OCI-LY3 (cell line): ENCODE results near the gene PDE4D.

Experiments used
- EZH2phosphoT487 ChIP-seq: fragments of 200-600 bp; shearing (Covaris generic); IDR thresholded peaks from 2 replicates; pipeline ENCODE4 v1.6.1; 2018; ENCODE audit warnings: antibody characterized with exemption, mixed run types, low read depth
- TF ChIP-seq, protein P1 (sequence below): fragments of 200-600, 300-600 bp; sonication (generic); IDR thresholded peaks from 2 replicates; pipeline ENCODE4 v1.5.1; 2014; ENCODE audit warnings: antibody characterized with exemption, low read length, low read depth

GRCh38 chr5:59354274-59354673, 539.3 kb downstream of the PDE4D start:
- TF ChIP-seq, protein P1, sequence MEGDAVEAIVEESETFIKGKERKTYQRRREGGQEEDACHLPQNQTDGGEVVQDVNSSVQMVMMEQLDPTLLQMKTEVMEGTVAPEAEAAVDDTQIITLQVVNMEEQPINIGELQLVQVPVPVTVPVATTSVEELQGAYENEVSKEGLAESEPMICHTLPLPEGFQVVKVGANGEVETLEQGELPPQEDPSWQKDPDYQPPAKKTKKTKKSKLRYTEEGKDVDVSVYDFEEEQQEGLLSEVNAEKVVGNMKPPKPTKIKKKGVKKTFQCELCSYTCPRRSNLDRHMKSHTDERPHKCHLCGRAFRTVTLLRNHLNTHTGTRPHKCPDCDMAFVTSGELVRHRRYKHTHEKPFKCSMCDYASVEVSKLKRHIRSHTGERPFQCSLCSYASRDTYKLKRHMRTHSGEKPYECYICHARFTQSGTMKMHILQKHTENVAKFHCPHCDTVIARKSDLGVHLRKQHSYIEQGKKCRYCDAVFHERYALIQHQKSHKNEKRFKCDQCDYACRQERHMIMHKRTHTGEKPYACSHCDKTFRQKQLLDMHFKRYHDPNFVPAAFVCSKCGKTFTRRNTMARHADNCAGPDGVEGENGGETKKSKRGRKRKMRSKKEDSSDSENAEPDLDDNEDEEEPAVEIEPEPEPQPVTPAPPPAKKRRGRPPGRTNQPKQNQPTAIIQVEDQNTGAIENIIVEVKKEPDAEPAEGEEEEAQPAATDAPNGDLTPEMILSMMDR: no peak
- TF ChIP-seq EZH2phosphoT487: no peak
